ENCODE results near the gene PTS. TPM values are rescaled to one million over a fixed set of nuclear protein-coding genes. Genes with fewer than 3 reads are reported as not detected.

PTS gene
- polyA plus RNA-seq, 2 of the 4 experiments (the other 2 are of a cell fraction): 33.9 to 48.5 TPM

GRCh38 chr11:112281726-112282125 lies 55.5 kb downstream of the PTS start:
- 88% methylated on average over 4 of the region's 4 CpGs for WGBS (ENCODE audit: missing lambda C conversion rate)
- FAIRE-seq: no peak

More at GRCh38 chr11:112281726-112282125, 55.5 kb downstream of the PTS start:
- ChIA-PET CTCF (interaction anchor here (0.7 to 15.6 kb wide), 8 partner anchors 12 to 273 kb away, joined by 3 to 247 read pairs (median 6); partner anchors contain the start of gene PTS), POLR2A (no interaction called here)
- DNase-seq (ENCODE audit: low read depth in 1 of 2, low spot score in 1 of 2) (no peak), ATAC-seq (no peak)
- Histone ChIP-seq H3K4me3 (no peak overlapping the region), H3K9me3 (no peaks in the 10 kb centered on the region), H3K4me2 (no peak overlapping the region), H3K27ac (no peak overlapping the region), H3K4me1 (no peaks in the 10 kb centered on the region)
- no peak for TF ChIP-seq SREBF2 (IDR thresholded peaks at IDR 0.05)
- TF ChIP-seq FOXS1 (CRISPR knock-in tag; IDR thresholded peaks at IDR 0.05): no peak
- no peak for TF ChIP-seq SMC3 (IDR thresholded peaks at IDR 0.05)
- no peak for TF ChIP-seq MAZ (IDR thresholded peaks at IDR 0.05; ENCODE audit: borderline replicate concordance, low read depth, low read length)
- no peak for TF ChIP-seq E2F6 (IDR thresholded peaks at IDR 0.05; ENCODE audit: borderline replicate concordance, low read depth)

Small RNAs within 50 kb of the gene (small RNA-seq; reads per million reads assigned to genes)
- 0 reads per million in 6 experiments for gene MRPS36P4

Other genes with a start within 250 kb of the PTS start
- gene DLAT, start 201.0 kb upstream of the PTS start, polyA plus RNA-seq (2011; rRNA removed): 33.0 and 42.8 TPM in 2 replicates
- 32.1 to 33.3 TPM (median 32.5 TPM) in 3 replicates for gene DLAT, start 201.0 kb upstream of the PTS start, polyA plus RNA-seq (2017; fragmentation: RNase III; extraction: RNeasy Plus Mini Kit Qiagen cat#74134 plus additional on column Dnase treatment)
- gene PIH1D2, start 152.4 kb upstream of the PTS start, polyA plus RNA-seq (2011; rRNA removed): 1.4 and 1.9 TPM in 2 replicates
- gene PIH1D2, start 152.4 kb upstream of the PTS start, polyA plus RNA-seq (2017; fragmentation: RNase III; extraction: RNeasy Plus Mini Kit Qiagen cat#74134 plus additional on column Dnase treatment): 0.98 to 1.3 TPM (median 1.2 TPM) in 3 replicates
- 14.3 and 20.1 TPM in 2 replicates for gene NKAPD1, start 152.1 kb upstream of the PTS start, polyA plus RNA-seq (2011; rRNA removed)
- 13.4 to 16.9 TPM (median 16.6 TPM) in 3 replicates for gene NKAPD1, start 152.1 kb upstream of the PTS start, polyA plus RNA-seq (2017; fragmentation: RNase III; extraction: RNeasy Plus Mini Kit Qiagen cat#74134 plus additional on column Dnase treatment)
- 84.5 and 126 TPM in 2 replicates for gene TIMM8B, start 139.7 kb upstream of the PTS start, polyA plus RNA-seq (2011; rRNA removed)
- gene TIMM8B, start 139.7 kb upstream of the PTS start, polyA plus RNA-seq (2017; fragmentation: RNase III; extraction: RNeasy Plus Mini Kit Qiagen cat#74134 plus additional on column Dnase treatment): 85.3 to 94.0 TPM (median 87.6 TPM) in 3 replicates
- 86.3 and 122 TPM in 2 replicates for gene SDHD, start 139.6 kb upstream of the PTS start, polyA plus RNA-seq (2011; rRNA removed)
- 91.5 to 94.5 TPM (median 94.1 TPM) in 3 replicates for gene SDHD, start 139.6 kb upstream of the PTS start, polyA plus RNA-seq (2017; fragmentation: RNase III; extraction: RNeasy Plus Mini Kit Qiagen cat#74134 plus additional on column Dnase treatment)
- 87.1 and 95.5 TPM in 2 replicates for gene IL18, start 62.3 kb upstream of the PTS start, polyA plus RNA-seq (2011; rRNA removed)
- gene IL18, start 62.3 kb upstream of the PTS start, polyA plus RNA-seq (2017; fragmentation: RNase III; extraction: RNeasy Plus Mini Kit Qiagen cat#74134 plus additional on column Dnase treatment): 114 to 122 TPM (median 119 TPM) in 3 replicates
- gene TEX12, start 59.1 kb upstream of the PTS start, polyA plus RNA-seq (2011; rRNA removed): not detected in 2 replicates
- gene TEX12, start 59.1 kb upstream of the PTS start, polyA plus RNA-seq (2017; fragmentation: RNase III; extraction: RNeasy Plus Mini Kit Qiagen cat#74134 plus additional on column Dnase treatment): not detected in 3 replicates
- 1.9 and 2.1 TPM in 2 replicates for gene BCO2, start 50.9 kb upstream of the PTS start, polyA plus RNA-seq (2011; rRNA removed)
- 0.79 to 1.8 TPM (median 1.3 TPM) in 3 replicates for gene BCO2, start 50.9 kb upstream of the PTS start, polyA plus RNA-seq (2017; fragmentation: RNase III; extraction: RNeasy Plus Mini Kit Qiagen cat#74134 plus additional on column Dnase treatment)
- gene PLET1, start 34.4 kb downstream of the PTS start, polyA plus RNA-seq (2011; rRNA removed): not detected in 2 replicates
- gene PLET1, start 34.4 kb downstream of the PTS start, polyA plus RNA-seq (2017; fragmentation: RNase III; extraction: RNeasy Plus Mini Kit Qiagen cat#74134 plus additional on column Dnase treatment): not detected in 3 replicates

Data from A549 (cell line).